ENCODE data around the gene ZNF688.

DNA sequence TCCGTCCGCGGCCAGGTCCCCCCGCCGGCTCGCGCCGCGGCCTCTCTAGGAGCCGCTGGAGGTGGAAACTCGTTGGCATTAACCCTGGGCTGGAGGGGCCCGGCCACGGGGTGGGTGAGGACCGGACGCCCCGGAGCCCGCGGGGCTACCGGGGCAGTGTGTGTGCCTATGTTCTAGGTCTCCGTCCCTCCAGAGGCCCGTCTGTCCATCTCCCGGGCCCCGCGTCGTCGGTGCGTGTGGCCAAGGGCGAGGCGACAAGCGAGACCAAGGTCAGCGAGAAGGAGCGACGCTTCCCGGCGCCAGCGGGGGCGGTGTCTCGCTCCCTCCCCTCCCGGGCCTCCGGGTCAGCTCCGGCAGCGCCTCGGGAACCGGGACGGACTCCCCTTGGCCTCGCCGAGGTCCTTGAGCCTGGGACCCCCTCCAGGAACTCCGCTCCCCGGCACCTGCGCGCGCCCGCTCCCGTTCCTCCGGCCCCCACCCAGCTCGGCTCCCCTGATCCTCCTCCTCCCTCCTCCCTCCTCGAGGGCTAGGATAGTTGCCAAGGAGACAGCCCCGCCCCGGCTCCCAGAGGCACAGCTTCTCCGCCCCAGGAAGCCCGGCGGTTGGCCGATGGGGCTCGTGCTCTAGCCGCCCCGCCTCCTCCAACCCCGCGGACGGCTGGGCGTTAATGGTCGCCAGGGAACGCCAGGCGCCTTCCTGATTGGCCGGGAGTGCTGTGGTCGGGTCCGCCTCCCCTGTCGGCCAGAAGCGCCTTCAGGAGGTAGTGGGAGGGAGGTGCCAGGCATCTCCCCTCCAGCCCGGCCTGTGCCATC, 44.5 kb downstream of the ZNF688 start:
- TF ChIP-seq POLR2A (IDR thresholded peaks at IDR 0.05): no peak
- peak in 1 of 3 donors; percentile 9 for TF ChIP-seq CTCF (IDR thresholded peaks at IDR 0.05)
